Skeletal muscle cell (primary cell): ENCODE data around the gene ITPRID1.

Experiments used
- DNase-seq: peaks from one replicate; pipeline ENCODE4 v3.0.0-alpha.2; 2010; ENCODE audit warnings: low read depth
- H3K4me3 ChIP-seq: 2 replicates; pipeline ENCODE4 v1.5.1; 2011; ENCODE audit warnings: low read depth, mild to moderate bottlenecking, control low read depth, low read length, moderate library complexity

Gene ITPRID1

GRCh38 chr7:31687024-31687748 is 173.3 kb downstream of the ITPRID1 start, which contains the start of gene PPP1R17:
PPP1R17 (plus strand) TSS chr7:31687215; CDS start chr7:31692442, 5,227 bp downstream.
- no peak within 1 kb of the TSS for H3K4me3 ChIP-seq
- no peak for DNase-seq

- no peak overlapping the region for H3K4me3 ChIP-seq
- DNase-seq = no peak
Measured at GRCh38 chr7:31688372-31688771, 174.5 kb downstream of the ITPRID1 start.

- H3K4me3 ChIP-seq = no peak overlapping the region
- DNase-seq = no peak
Measured at GRCh38 chr7:31688996-31689395, 175.1 kb downstream of the ITPRID1 start.

- H3K4me3 ChIP-seq = no peak overlapping the region
- no peak for DNase-seq
Measured at GRCh38 chr7:31690935-31691334, 177.0 kb downstream of the ITPRID1 start.

- no peak overlapping the region for H3K4me3 ChIP-seq
- DNase-seq = no peak
Measured at GRCh38 chr7:31692451-31692850, 178.6 kb downstream of the ITPRID1 start.

- no peak for DNase-seq
- no peak overlapping the region for H3K4me3 ChIP-seq
Measured at GRCh38 chr7:31692871-31693270, 179.0 kb downstream of the ITPRID1 start.

GRCh38 chr7:31695859-31696614 is 182.1 kb downstream of the ITPRID1 start:
- no peak overlapping the region for H3K4me3 ChIP-seq
- DNase-seq = no peak

- no peak overlapping the region for H3K4me3 ChIP-seq
- DNase-seq = no peak
Measured at GRCh38 chr7:31699050-31699449, 185.2 kb downstream of the ITPRID1 start.

- no peak overlapping the region for H3K4me3 ChIP-seq
- DNase-seq = no peak
Measured at GRCh38 chr7:31702354-31702753, 188.5 kb downstream of the ITPRID1 start.

- no peak overlapping the region for H3K4me3 ChIP-seq
- DNase-seq = no peak
Measured at GRCh38 chr7:31705377-31705776, 191.5 kb downstream of the ITPRID1 start.

GRCh38 chr7:31707089-31707488 is 193.2 kb downstream of the ITPRID1 start:
- H3K4me3 ChIP-seq = no peak overlapping the region
- DNase-seq = no peak
